ENCODE data around the gene CNOT3.

GRCh38 chr19:54096617-54097106, 40.9 kb upstream of the CNOT3 start:
- TF ChIP-seq CTCF (IDR thresholded peaks at IDR 0.05) = no peak
- no peak for TF ChIP-seq POLR2A (IDR thresholded peaks at IDR 0.05)

Data from lower leg skin (tissue), 3 donors.